ENCODE results near the gene MBNL1. TPM values are rescaled to one million over a fixed set of nuclear protein-coding genes. Genes with fewer than 3 reads are reported as not detected.

The MBNL1 gene
- total RNA-seq, 4 donors from 2014 or later, result 346 to 530 (median 397) TPM

DNA sequence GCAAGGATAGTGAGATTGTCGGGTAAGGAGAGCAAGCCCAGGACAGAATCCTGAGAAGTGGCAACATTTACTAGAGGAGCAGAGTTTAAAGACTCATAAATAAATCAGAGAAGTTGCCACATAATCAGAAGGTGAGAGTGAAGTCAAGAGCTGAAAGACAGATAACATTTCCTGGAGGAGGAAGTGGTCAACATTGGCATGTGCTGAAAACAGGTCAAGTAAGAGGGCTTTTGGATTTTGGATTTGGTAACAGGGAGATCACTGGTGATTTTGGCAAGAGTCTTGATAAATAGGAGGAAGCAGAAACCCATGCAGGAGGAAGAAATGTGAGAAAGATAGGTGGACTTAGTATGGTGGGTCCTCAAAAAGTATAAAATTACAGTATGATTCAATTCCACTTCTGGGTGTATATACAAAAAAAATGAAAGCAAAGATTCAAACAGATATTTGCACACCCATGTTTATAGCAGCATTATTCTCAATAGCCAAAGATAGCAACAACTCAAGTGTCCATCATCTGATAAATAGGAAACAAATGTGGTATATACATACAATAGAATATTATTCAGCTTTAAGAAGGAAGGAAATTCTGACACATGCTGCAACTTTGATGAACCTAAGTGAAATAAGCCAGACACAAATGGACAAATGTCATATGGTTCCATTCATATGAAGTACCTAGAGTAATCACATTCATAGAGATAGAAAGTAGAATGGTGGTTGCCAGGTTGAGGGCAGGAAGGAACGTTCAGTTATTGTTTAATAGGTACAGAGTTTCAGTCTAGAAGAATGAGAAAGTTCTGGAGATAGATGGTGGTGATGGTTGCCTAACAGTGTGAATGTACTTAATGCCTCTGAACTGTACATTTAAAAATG lies 27.3 kb upstream of the MBNL1 start:
- TF ChIP-seq, protein P1, sequence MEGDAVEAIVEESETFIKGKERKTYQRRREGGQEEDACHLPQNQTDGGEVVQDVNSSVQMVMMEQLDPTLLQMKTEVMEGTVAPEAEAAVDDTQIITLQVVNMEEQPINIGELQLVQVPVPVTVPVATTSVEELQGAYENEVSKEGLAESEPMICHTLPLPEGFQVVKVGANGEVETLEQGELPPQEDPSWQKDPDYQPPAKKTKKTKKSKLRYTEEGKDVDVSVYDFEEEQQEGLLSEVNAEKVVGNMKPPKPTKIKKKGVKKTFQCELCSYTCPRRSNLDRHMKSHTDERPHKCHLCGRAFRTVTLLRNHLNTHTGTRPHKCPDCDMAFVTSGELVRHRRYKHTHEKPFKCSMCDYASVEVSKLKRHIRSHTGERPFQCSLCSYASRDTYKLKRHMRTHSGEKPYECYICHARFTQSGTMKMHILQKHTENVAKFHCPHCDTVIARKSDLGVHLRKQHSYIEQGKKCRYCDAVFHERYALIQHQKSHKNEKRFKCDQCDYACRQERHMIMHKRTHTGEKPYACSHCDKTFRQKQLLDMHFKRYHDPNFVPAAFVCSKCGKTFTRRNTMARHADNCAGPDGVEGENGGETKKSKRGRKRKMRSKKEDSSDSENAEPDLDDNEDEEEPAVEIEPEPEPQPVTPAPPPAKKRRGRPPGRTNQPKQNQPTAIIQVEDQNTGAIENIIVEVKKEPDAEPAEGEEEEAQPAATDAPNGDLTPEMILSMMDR (IDR thresholded peaks at IDR 0.05), result no peak
- ATAC-seq (ENCODE audit: low FRiP score), result no peak
- no peak for DNase-seq (ENCODE audit: low spot score)

DNA sequence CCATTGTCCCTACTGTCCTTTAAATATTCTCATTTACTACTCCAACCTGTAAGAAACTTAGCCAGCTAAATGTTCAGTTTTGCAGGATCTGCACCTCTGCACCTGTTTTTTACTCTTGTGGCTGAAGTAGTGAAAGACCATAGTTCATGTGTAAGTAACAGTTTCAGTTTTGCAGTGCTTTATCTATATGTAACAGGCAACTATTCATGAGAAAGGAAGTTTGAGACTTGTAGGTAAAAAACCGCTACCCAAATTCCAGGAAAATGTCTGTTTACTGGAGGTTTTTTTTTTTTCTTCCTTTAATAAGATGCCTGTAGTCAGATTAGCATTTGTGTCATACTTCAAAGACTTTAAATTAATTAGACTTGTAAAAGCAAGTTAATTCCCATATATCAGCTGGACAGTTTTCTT lies 25.4 kb upstream of the MBNL1 start:
- no peak for DNase-seq (ENCODE audit: low spot score)
- no peak for ATAC-seq (ENCODE audit: low FRiP score)
- TF ChIP-seq, protein P1 (IDR thresholded peaks at IDR 0.05), result no peak

DNA sequence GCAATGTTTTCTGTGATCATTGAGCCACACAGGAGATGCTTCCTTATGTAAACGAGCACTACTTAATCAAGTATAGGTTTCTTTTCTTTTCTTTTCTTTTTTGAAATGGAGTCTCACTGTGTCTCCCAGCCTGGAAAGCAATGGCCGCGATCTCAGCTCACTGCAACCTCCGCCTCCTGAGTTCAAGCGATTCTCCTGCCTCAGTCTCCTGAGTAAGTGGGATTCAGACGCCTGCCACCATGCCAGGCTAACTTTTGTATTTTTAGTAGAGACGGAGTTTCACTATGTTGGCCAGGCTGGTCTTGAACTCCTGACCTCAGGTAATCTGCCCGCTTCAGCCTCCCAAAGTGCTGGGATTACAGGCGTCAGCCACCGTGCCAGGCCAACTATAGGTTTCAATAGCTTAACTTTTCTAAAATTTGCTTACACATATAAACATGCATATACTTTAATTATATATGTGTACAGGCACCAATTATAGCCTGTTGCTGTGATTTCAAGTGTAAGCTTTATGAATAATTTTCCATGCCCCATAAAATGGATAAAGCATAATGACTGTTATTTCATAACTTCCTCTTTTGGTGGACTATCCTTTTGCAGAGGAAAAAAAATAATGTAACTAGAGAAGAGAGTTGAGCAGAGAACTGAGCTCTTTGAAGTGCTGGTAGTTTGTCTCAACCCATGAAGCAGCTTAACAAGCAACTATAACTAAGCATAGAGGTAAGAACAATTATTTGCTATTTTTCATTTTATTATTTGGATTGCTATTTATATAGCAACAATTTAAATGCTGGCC lies 24.8 kb upstream of the MBNL1 start:
- TF ChIP-seq, protein P1 (IDR thresholded peaks at IDR 0.05), result no peak
- DNase-seq (ENCODE audit: low spot score), result no peak
- ATAC-seq (ENCODE audit: low FRiP score), result no peak

DNA sequence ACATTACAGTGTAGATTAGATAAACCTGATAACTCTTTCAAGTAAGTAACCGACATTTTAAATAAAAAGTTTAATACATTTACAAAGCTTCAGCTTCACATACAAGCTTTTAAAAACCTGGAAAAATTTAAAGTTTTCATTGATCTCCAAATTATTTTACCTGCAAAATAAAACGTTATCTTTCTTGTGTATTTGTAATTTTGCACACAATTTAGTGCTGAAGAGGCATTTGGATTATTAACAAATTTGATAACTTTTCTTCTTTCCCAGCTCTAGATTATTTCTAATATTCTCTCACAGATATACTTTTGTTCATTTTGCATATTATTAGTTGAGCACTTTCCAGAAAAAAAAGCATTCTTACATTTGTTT lies 24.2 kb upstream of the MBNL1 start:
- TF ChIP-seq, protein P1 (IDR thresholded peaks at IDR 0.05), result no peak
- DNase-seq (ENCODE audit: low spot score) (no peak), ATAC-seq (ENCODE audit: low FRiP score) (no peak)

DNA sequence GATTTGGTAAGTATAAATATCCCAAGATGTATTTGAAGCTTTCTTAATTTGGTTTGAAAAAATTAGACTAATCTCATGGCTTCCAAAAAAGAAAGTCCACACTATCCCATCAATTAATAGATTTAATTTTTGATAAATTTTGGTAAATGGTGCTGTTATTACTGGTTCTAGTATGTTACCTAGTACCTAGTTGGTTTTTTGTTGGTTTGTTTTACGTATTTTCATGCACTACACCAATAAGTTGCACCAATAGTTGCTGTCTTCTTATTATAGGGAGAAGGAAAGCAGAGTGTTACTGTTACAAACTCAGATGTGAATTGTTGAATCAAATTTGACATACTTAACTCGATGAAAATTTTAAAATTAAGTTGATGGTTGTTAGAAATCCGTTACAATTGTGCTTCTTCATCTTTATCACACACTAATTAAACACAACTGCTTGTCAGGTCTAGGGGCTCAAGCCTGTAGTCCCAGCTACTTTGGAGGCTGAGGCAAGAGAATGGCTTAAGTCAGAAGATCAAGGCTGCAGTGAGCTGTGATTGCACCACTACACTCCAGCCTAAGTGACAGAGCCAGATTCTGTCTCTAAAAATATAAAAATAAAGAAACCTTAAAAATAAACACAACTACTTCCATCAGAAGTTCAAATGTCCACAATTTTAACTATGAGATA lies 23.1 kb upstream of the MBNL1 start:
- ATAC-seq (ENCODE audit: low FRiP score), result no peak
- DNase-seq (ENCODE audit: low spot score), result no peak
- TF ChIP-seq, protein P1 (IDR thresholded peaks at IDR 0.05), result no peak

DNA sequence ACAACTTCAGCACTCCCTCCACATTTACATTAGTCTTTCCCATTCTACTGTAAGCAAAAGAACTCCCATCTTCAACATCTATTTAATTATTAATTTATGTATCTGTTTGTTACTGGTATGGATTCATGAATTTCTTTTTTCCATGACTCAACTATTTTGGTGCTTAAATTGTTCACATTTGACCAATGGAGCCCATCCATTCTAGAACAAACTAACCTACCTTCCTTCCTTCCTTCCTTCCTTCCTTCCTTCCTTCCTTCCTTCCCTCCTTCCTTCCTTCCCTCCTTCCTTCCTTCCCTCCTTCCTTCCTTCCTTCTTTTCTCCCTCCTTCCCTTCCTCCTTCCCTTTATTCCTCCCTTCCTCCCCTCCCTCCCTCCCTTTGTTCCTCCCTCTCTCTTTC lies 16.8 kb upstream of the MBNL1 start:
- TF ChIP-seq, protein P1 (IDR thresholded peaks at IDR 0.05), result no peak

More for the DNA sequence above, 16.8 kb upstream of the MBNL1 start:
- DNase-seq (ENCODE audit: low spot score), result no peak
- no peak for ATAC-seq (ENCODE audit: low FRiP score)
